ENCODE results near the gene ZNF311. TPM values are rescaled to one million over a fixed set of nuclear protein-coding genes. Genes with fewer than 3 reads are reported as not detected.

ZNF311 gene
- total and polyA plus RNA-seq, 2 of the 13 experiments (the other 11 are each of a cell fraction or from before 2014, with no cell fraction given): not detected

DNA sequence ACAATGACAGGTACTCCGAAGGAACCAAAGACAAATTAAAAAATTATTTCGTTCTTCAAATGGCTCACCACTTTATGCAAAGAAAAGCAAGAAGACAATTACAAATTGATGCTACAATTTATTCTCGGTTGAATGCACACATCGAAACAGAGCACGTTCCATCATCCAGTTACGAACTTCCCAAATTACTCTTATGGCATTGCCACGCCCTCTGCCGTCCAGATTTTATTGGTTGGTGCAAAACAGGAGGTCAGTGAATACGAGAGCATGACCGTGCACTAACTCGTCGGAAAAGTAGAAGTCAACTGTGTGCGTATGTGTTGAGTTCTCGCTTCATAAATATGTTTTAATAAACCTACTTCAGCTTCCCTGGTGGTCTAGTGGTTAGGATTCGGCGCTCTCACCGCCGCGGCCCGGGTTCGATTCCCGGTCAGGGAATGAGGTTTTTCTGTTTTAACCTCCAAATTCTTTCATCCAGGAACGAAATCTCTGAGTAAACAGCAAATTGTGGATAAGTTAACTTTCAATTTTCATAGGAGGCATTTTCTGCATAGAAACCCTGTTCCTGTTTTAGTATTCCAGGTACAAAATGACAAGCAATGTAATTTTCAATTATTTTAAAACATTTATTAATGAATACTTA, 23.2 kb downstream of the ZNF311 start (continued):
- peak; percentile 73; the same call in 1 of the 2 replicates for TF ChIP-seq ZNF232 (CRISPR knock-in tag; IDR thresholded peaks at IDR 0.05; ENCODE audit: borderline replicate concordance)
- TF ChIP-seq, protein P1, sequence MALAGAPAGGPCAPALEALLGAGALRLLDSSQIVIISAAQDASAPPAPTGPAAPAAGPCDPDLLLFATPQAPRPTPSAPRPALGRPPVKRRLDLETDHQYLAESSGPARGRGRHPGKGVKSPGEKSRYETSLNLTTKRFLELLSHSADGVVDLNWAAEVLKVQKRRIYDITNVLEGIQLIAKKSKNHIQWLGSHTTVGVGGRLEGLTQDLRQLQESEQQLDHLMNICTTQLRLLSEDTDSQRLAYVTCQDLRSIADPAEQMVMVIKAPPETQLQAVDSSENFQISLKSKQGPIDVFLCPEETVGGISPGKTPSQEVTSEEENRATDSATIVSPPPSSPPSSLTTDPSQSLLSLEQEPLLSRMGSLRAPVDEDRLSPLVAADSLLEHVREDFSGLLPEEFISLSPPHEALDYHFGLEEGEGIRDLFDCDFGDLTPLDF (CRISPR knock-in tag; IDR thresholded peaks at IDR 0.05): no peak
- TF ChIP-seq, protein P2, sequence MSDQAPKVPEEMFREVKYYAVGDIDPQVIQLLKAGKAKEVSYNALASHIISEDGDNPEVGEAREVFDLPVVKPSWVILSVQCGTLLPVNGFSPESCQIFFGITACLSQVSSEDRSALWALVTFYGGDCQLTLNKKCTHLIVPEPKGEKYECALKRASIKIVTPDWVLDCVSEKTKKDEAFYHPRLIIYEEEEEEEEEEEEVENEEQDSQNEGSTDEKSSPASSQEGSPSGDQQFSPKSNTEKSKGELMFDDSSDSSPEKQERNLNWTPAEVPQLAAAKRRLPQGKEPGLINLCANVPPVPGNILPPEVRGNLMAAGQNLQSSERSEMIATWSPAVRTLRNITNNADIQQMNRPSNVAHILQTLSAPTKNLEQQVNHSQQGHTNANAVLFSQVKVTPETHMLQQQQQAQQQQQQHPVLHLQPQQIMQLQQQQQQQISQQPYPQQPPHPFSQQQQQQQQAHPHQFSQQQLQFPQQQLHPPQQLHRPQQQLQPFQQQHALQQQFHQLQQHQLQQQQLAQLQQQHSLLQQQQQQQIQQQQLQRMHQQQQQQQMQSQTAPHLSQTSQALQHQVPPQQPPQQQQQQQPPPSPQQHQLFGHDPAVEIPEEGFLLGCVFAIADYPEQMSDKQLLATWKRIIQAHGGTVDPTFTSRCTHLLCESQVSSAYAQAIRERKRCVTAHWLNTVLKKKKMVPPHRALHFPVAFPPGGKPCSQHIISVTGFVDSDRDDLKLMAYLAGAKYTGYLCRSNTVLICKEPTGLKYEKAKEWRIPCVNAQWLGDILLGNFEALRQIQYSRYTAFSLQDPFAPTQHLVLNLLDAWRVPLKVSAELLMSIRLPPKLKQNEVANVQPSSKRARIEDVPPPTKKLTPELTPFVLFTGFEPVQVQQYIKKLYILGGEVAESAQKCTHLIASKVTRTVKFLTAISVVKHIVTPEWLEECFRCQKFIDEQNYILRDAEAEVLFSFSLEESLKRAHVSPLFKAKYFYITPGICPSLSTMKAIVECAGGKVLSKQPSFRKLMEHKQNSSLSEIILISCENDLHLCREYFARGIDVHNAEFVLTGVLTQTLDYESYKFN (CRISPR knock-in tag; conservative IDR thresholded peaks at IDR 0.05): 0 out of 2 replicates have a peak, but pooled peaks have one; percentile 32
- TF ChIP-seq, protein P3, sequence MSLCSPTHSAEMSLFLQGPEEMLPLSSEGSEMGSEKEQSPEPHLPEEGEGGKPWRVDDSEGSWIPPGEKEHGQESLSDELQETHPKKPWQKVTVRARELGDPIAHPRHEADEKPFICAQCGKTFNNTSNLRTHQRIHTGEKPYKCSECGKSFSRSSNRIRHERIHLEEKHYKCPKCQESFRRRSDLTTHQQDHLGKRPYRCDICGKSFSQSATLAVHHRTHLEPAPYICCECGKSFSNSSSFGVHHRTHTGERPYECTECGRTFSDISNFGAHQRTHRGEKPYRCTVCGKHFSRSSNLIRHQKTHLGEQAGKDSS (CRISPR knock-in tag; IDR thresholded peaks at IDR 0.05; ENCODE audit: borderline replicate concordance, low read depth): peak; percentile 90; the same call in 1 of the 2 replicates
- TF ChIP-seq, protein P4, sequence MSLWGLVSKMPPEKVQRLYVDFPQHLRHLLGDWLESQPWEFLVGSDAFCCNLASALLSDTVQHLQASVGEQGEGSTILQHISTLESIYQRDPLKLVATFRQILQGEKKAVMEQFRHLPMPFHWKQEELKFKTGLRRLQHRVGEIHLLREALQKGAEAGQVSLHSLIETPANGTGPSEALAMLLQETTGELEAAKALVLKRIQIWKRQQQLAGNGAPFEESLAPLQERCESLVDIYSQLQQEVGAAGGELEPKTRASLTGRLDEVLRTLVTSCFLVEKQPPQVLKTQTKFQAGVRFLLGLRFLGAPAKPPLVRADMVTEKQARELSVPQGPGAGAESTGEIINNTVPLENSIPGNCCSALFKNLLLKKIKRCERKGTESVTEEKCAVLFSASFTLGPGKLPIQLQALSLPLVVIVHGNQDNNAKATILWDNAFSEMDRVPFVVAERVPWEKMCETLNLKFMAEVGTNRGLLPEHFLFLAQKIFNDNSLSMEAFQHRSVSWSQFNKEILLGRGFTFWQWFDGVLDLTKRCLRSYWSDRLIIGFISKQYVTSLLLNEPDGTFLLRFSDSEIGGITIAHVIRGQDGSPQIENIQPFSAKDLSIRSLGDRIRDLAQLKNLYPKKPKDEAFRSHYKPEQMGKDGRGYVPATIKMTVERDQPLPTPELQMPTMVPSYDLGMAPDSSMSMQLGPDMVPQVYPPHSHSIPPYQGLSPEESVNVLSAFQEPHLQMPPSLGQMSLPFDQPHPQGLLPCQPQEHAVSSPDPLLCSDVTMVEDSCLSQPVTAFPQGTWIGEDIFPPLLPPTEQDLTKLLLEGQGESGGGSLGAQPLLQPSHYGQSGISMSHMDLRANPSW (CRISPR knock-in tag; IDR thresholded peaks at IDR 0.05; ENCODE audit: borderline replicate concordance): peak; percentile 94; the same call in 1 of the 2 replicates
- no peak for TF ChIP-seq PRMT3 (CRISPR knock-in tag; IDR thresholded peaks at IDR 0.05; ENCODE audit: borderline replicate concordance, low read depth)
- peak; percentile 55; the same call in 1 of the 2 replicates for TF ChIP-seq ZFP36L2 (CRISPR knock-in tag; IDR thresholded peaks at IDR 0.05)
- peak; percentile 41; the same call in 1 of the 2 replicates for TF ChIP-seq ZFP41 (CRISPR knock-in tag; IDR thresholded peaks at IDR 0.05; ENCODE audit: borderline replicate concordance)
- TF ChIP-seq TSC22D2 (CRISPR knock-in tag; IDR thresholded peaks at IDR 0.05; ENCODE audit: borderline replicate concordance): peak; percentile 61; the same call in 1 of the 2 replicates
- TF ChIP-seq, protein P5, sequence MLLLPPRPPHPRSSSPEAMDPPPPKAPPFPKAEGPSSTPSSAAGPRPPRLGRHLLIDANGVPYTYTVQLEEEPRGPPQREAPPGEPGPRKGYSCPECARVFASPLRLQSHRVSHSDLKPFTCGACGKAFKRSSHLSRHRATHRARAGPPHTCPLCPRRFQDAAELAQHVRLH (CRISPR knock-in tag; IDR thresholded peaks at IDR 0.05; ENCODE audit: borderline replicate concordance, low read depth): peak; percentile 22; the same call in 1 of the 2 replicates
- TF ChIP-seq SAP130 (CRISPR knock-in tag; IDR thresholded peaks at IDR 0.05; ENCODE audit: low read depth): peak; percentile 67
- TF ChIP-seq ZNF44 (CRISPR knock-in tag; IDR thresholded peaks at IDR 0.05): 0 out of 2 replicates have a peak, but pooled peaks have one; percentile 38
- peak; percentile 77; the same call in 1 of the 2 replicates for TF ChIP-seq AHR (CRISPR knock-in tag; IDR thresholded peaks at IDR 0.05)
- peak; percentile 81 for TF ChIP-seq ZKSCAN8 (CRISPR knock-in tag; IDR thresholded peaks at IDR 0.05; ENCODE audit: borderline replicate concordance)
- 0 out of 2 replicates have a peak, but pooled peaks have one; percentile 34 for TF ChIP-seq MEF2D (CRISPR knock-in tag; IDR thresholded peaks at IDR 0.05)
- peak; percentile 100 for TF ChIP-seq ZNF24 (IDR thresholded peaks at IDR 0.05)
- TF ChIP-seq, protein P6, sequence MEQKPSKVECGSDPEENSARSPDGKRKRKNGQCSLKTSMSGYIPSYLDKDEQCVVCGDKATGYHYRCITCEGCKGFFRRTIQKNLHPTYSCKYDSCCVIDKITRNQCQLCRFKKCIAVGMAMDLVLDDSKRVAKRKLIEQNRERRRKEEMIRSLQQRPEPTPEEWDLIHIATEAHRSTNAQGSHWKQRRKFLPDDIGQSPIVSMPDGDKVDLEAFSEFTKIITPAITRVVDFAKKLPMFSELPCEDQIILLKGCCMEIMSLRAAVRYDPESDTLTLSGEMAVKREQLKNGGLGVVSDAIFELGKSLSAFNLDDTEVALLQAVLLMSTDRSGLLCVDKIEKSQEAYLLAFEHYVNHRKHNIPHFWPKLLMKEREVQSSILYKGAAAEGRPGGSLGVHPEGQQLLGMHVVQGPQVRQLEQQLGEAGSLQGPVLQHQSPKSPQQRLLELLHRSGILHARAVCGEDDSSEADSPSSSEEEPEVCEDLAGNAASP (CRISPR knock-in tag; IDR thresholded peaks at IDR 0.05; ENCODE audit: borderline replicate concordance): peak; percentile 35; the same call in 1 of the 2 replicates
- TF ChIP-seq RXRA (CRISPR knock-in tag; IDR thresholded peaks at IDR 0.05): peak; percentile 25; the same call in 1 of the 2 replicates
